Measurements from ENCODE around the gene MAP1A.

- TF ChIP-seq CTCF (IDR thresholded peaks at IDR 0.05; ENCODE audit: low read depth, low read length, poor library complexity, severe bottlenecking) (no peak), EZH2phosphoT487 (IDR thresholded peaks at IDR 0.05; ENCODE audit: borderline replicate concordance, low read length) (no peak)
Measured at GRCh38 chr15:43538091-43538490, 20.7 kb downstream of the MAP1A start.

Measured in DOHH2 (cell line).